Lower leg skin (tissue), 4 donors: ENCODE data around the gene EIF1AD. TPM values are rescaled to one million over a fixed set of nuclear protein-coding genes. Genes with fewer than 3 reads are reported as not detected.

Experiments
- DNase-seq, 2 donors: peaks; one replicate each; pipeline ENCODE4 v3.0.0-alpha.2; 2019; ENCODE audit warnings: low spot score in 2 of 2
- H3K4me3 ChIP-seq: fragments of 200-600 bp; sonication (generic); 2 replicates; pipeline ENCODE4 v1.5.1; 2017; ENCODE audit warnings: mild to moderate bottlenecking, low read depth; ENCODE audit not compliant: poor library complexity, severe bottlenecking
- CTCF ChIP-seq, 3 donors: fragments of 450-650 bp; IDR thresholded peaks; one replicate each; pipeline ENCODE4 v1.5.1; 2016; ENCODE audit warnings: antibody characterized with exemption in 3 of 3, mild to moderate bottlenecking in 3 of 3, moderate library complexity in 2 of 3
- POLR2A ChIP-seq, 2 donors: fragments of 450-650 bp; IDR thresholded peaks; one replicate each; pipeline ENCODE4 v1.6.1; 2016 to 2017; ENCODE audit warnings: antibody characterized with exemption in 2 of 2, mild to moderate bottlenecking in 1 of 2, moderate library complexity in 1 of 2
- WGBS, 2 donors: methylation state at CpG; one replicate each; pipeline ENCODE4 v1.1.5; 2018; 5-methylcytosine and 5-hydroxymethylcytosine counted together
- intact Hi-C: fragments of 100-400 bp; cut with DNase I; formaldehyde crosslinking; loops from one replicate; pipeline ENCODE4 v1.15.0; 2023; ENCODE audit warnings: low total_unique reads
- total RNA-seq, 4 donors: library from RNA; depleted of rRNA; stranded (reverse); fragments of >200 nt; gene quantifications; one replicate each; pipeline ENCODE4 v1.1.0, GENCODE V29; 2016

The EIF1AD gene
- total RNA-seq, 4 donors from 2014 or later: 48.3 to 66.0 (median 57.2) TPM

DNA sequence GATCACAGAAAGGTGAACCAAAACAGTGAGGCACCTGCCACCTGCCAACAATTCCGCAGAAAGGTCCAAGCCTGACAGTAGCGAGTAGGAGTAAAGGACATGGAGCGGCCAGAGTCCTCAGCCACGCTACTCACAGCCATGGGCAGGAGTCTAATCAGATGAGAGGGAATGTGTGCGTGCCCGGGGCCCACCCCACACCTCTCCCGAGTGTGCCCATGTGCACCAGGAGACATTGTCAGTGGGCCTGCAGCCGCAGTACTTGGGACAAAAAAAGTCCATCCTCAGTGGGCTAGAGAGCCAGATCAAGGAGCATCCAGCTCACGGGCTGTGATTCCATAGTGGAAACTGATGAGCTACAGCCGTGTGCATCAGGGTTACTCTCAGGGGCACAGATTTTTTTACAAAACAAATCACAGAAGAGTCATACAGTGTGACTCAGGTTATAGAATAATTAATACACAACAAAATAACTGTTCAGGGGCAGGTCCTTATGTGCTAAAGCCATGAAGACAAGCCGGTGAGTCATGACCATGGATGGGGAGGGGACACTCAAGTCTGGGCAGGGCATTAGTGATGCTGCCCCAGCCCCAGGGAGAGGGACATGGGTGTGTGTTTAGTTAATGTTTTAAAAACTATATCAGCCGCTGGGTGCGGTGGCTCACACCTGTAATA, 28.4 kb downstream of the EIF1AD start:
- no peak overlapping the region for H3K4me3 ChIP-seq
- no peak for TF ChIP-seq POLR2A (IDR thresholded peaks at IDR 0.05)
- TF ChIP-seq CTCF (IDR thresholded peaks at IDR 0.05): no peak
- WGBS, 2 donors: 86 to 90% methylated on average over 11 to 13 of the region's 13 CpGs
- no peak for DNase-seq
- intact Hi-C loops: no loop called here

GRCh38 chr11:65972116-65972515, 29.8 kb downstream of the EIF1AD start:
- H3K4me3 ChIP-seq: no peak overlapping the region
- TF ChIP-seq CTCF (IDR thresholded peaks at IDR 0.05) (no peak), POLR2A (IDR thresholded peaks at IDR 0.05) (no peak)
- WGBS, 2 donors: 93 to 97% methylated on average over 8 of the region's 8 CpGs
- no peak for DNase-seq
- intact Hi-C loops: no loop called here

- WGBS, 2 donors: 81 to 83% methylated on average over 15 of the region's 15 CpGs
- no peak overlapping the region for H3K4me3 ChIP-seq
- no peak for TF ChIP-seq CTCF (IDR thresholded peaks at IDR 0.05)
- no peak for TF ChIP-seq POLR2A (IDR thresholded peaks at IDR 0.05)
- no peak for DNase-seq
- intact Hi-C loops: no loop called here
These were observed 33.1 kb downstream of the EIF1AD start for GRCh38 chr11:65968600-65969482.

DNA sequence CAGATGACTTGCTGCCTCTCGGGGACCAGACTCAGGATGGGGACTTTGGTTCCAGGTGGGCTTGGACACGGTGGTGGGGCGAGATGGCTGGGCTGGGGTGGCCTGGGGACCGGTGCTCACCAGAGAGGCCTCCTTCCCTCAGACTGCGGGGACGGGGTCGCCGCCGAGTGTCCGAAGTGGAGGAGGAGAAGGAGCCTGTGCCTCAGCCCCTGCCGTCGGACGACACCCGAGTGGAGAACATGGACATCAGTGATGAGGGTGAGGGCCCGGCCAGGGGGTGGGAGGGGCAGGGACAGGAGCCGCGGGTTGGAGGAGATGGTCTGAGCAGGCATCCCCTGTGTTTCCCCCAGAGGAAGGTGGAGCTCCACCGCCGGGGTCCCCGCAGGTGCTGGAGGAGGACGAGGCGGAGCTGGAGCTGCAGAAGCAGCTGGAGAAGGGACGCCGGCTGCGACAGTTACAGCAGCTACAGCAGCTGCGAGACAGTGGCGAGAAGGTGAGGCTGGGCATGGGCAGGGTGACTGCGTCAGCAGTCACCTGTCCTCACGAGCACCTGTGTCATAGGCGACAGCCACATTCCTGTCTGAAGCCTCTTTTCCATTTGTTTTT, 34.5 kb downstream of the EIF1AD start:
- intact Hi-C loops: no loop called here
- DNase-seq: no peak

More for the DNA sequence above, 34.5 kb downstream of the EIF1AD start:
- TF ChIP-seq POLR2A (IDR thresholded peaks at IDR 0.05) (no peak), CTCF (IDR thresholded peaks at IDR 0.05) (no peak)
- 88 to 91% methylated on average over 30 of the region's 30 CpGs for WGBS, 2 donors
- H3K4me3 ChIP-seq: no peak overlapping the region
